ENCODE data around the gene GCHFR. TPM values are rescaled to one million over a fixed set of nuclear protein-coding genes. Genes with fewer than 3 reads are reported as not detected.

Gene GCHFR
- total and polyA plus RNA-seq, 2 of the 4 experiments (the other 2 are of a cell fraction): 2.3 to 6.5 TPM

GRCh38 chr15:40747685-40748631 lies 15.9 kb upstream of the GCHFR start:
- Histone ChIP-seq H3K18ac (ENCODE audit: low read depth, low read length) (no peak overlapping the region), H2BK15ac (ENCODE audit: low read depth, low read length) (no peak overlapping the region), H3K4me1 (ENCODE audit: control insufficient read depth, insufficient read depth, low read length) (peaks cover 2% of the 10 kb centered on the region; the same call in 1 of the 2 replicates), H3K23ac (ENCODE audit: low read depth, low read length) (no peak overlapping the region), H3K4ac (ENCODE audit: low read depth, low read length) (no peak overlapping the region), H2BK120ac (ENCODE audit: low read depth, low read length) (no peak overlapping the region), H2BK20ac (ENCODE audit: low read depth, low read length) (no peak overlapping the region), H3K27me3 (ENCODE audit: control insufficient read depth, insufficient read depth, low read length) (no peaks in the 10 kb centered on the region), H3K9me1 (ENCODE audit: insufficient read depth, low read length) (no peaks in the 10 kb centered on the region), H2BK5ac (ENCODE audit: low read depth, low read length, poor library complexity, severe bottlenecking) (no peak overlapping the region), H3K36me3 (ENCODE audit: control insufficient read depth, insufficient read depth, low read length) (peaks cover 31% of the 10 kb centered on the region), H3K27ac (ENCODE audit: insufficient read depth, low read length) (no peak overlapping the region), H4K20me1 (ENCODE audit: insufficient read depth, low read length) (peaks cover 5% of the 10 kb centered on the region; the same call in 1 of the 2 replicates), H3K4me2 (ENCODE audit: low read depth, low read length) (no peak overlapping the region), H2AK9ac (replicated peaks; ENCODE audit: low read depth, low read length, poor library complexity) (no peak overlapping the region), H3K79me1 (ENCODE audit: low read depth in 1 of 2, low read length in 2 of 2) (peaks cover 6 to 44% of the 10 kb centered on the region in 2 experiments; a peak in 3 of 4 replicates), H3K56ac (ENCODE audit: extremely low read depth, insufficient read depth, low read length) (no peak overlapping the region), H3K9me3 (ENCODE audit: control insufficient read depth, insufficient read depth, low read length) (no peaks in the 10 kb centered on the region), H3K9ac (ENCODE audit: low read depth, low read length) (no peak overlapping the region), H3K4me3 (ENCODE audit: insufficient read depth, low read depth, low read length) (no peak overlapping the region), H2AK5ac (ENCODE audit: low read depth, low read length) (no peak overlapping the region), H4K91ac (ENCODE audit: insufficient read depth, low read depth, low read length) (no peak overlapping the region), H4K8ac (ENCODE audit: low read depth in 2 of 2, low read length in 2 of 2) (no peak overlapping the region), H3K14ac (replicated peaks; ENCODE audit: low read depth, low read length) (no peak overlapping the region), H2AFZ (replicated peaks; ENCODE audit: low read length, poor library complexity) (no peak overlapping the region), H4K5ac (ENCODE audit: low read depth, low read length) (no peak overlapping the region)
- no peak for TF ChIP-seq FOS (IDR thresholded peaks at IDR 0.05; ENCODE audit: low read depth, low read length)
- TF ChIP-seq CHD1 (IDR thresholded peaks at IDR 0.05; ENCODE audit: low read depth, low read length): no peak
- no peak for TF ChIP-seq ELK1 (IDR thresholded peaks at IDR 0.05; ENCODE audit: borderline replicate concordance, low read depth, low read length)
- TF ChIP-seq POLR2A (IDR thresholded peaks at IDR 0.05; ENCODE audit: low read depth, low read length): no peak
- no peak for TF ChIP-seq RCOR1 (IDR thresholded peaks at IDR 0.05; ENCODE audit: insufficient replicate concordance, low read length)
- no peak for TF ChIP-seq MAZ (IDR thresholded peaks at IDR 0.05; ENCODE audit: borderline replicate concordance, low read depth, low read length)
- TF ChIP-seq CEBPB (IDR thresholded peaks at IDR 0.05; ENCODE audit: low read depth, low read length): no peak
- TF ChIP-seq NFE2L2 (IDR thresholded peaks at IDR 0.05; ENCODE audit: low read depth, low read length): no peak
- no peak for TF ChIP-seq SMC3 (IDR thresholded peaks at IDR 0.05; ENCODE audit: low read depth, low read length)
- no peak for TF ChIP-seq RFX5 (IDR thresholded peaks at IDR 0.05; ENCODE audit: low read depth, low read length)
- no peak for TF ChIP-seq BHLHE40 (IDR thresholded peaks at IDR 0.05; ENCODE audit: low read depth, low read length)
- no peak for TF ChIP-seq CTCF (conservative IDR thresholded peaks at IDR 0.05; ENCODE audit: low read depth, low read length)
- no peak for TF ChIP-seq RAD21 (IDR thresholded peaks at IDR 0.05; ENCODE audit: low read length)
- TF ChIP-seq MAFK (IDR thresholded peaks at IDR 0.05; ENCODE audit: low read depth, low read length): no peak
- TF ChIP-seq MXI1 (IDR thresholded peaks at IDR 0.05; ENCODE audit: borderline replicate concordance, low read depth, low read length): no peak
- WGBS, 2 experiments (ENCODE audit: extremely low coverage in 2 of 2, insufficient read length in 1 of 2): 83% methylated on average over 2 of the region's 7 CpGs; no CpG with 5 or more reads in 1 of the 2 experiments
- intact Hi-C loops (cut with micrococcal nuclease): no loop called here
- BruUV-seq (replicated peaks): no TSS peak
- in situ Hi-C loops (cut with MboI; ENCODE audit: low sequenced_read_pairs): no loop called here
- DNase-seq: no peak
- ATAC-seq (ENCODE audit: low read depth): no peak
- POLR2A ChIA-PET (ENCODE audit: unreplicated experiment): no interaction called here
- CTCF ChIA-PET: no interaction called here
- dilution Hi-C loops (cut with HindIII; ENCODE audit: low sequenced_read_pairs, unreplicated experiment): no loop called here

Measured in IMR-90 (cell line).